GM19467 (cell line): Measurements from ENCODE around the gene DDX46.
"Not testable (repeated sequence)": the region's sequence is repeated elsewhere in the genome, so short reads cannot be mapped to it uniquely, and the experiment has no call there.

Source experiments
- ATAC-seq: cut with Tn5 transposase; IDR thresholded peaks from one replicate; pipeline ENCODE4 v1.9.1; 2021; ENCODE audit warnings: mild to moderate bottlenecking, moderate library complexity; ENCODE audit not compliant: unreplicated experiment

Gene DDX46

GRCh38 chr5:134844252-134844651 is 85.7 kb downstream of the DDX46 start:
- ATAC-seq: no peak

- no peak for ATAC-seq
Measured at GRCh38 chr5:134845335-134845851, 86.8 kb downstream of the DDX46 start.

GRCh38 chr5:134845852-134846640 is 87.5 kb downstream of the DDX46 start, which contains the start of gene C5orf24:
TSS of gene C5orf24 (plus strand) at chr5:134845968. CDS start at chr5:134854901, 8,933 bp downstream.
- ATAC-seq: peak; percentile 95

- no peak for ATAC-seq
Measured at GRCh38 chr5:134846641-134846960, 88.0 kb downstream of the DDX46 start.

- ATAC-seq: not testable (repeated sequence)
Measured at GRCh38 chr5:134849434-134849933, 90.9 kb downstream of the DDX46 start.

GRCh38 chr5:134851307-134851923 is 92.8 kb downstream of the DDX46 start:
- ATAC-seq: no peak

GRCh38 chr5:134856465-134856864 is 97.9 kb downstream of the DDX46 start:
- not testable (repeated sequence) for ATAC-seq

GRCh38 chr5:134857401-134857800 is 98.8 kb downstream of the DDX46 start:
- ATAC-seq: no peak

GRCh38 chr5:134864707-134865106 is 106.1 kb downstream of the DDX46 start:
- no peak for ATAC-seq

GRCh38 chr5:134873494-134873893 is 114.9 kb downstream of the DDX46 start:
- no peak for ATAC-seq

GRCh38 chr5:134873987-134874830 is 115.6 kb downstream of the DDX46 start, which contains the start of gene TXNDC15:
TSS of gene TXNDC15 (plus strand) at chr5:134874371. CDS start at chr5:134874428, 57 bp downstream.
- peak; percentile 78 for ATAC-seq

- peak; percentile 38 for ATAC-seq
Measured at GRCh38 chr5:134874831-134875655, 116.5 kb downstream of the DDX46 start.

- ATAC-seq: no peak
Measured at GRCh38 chr5:134877159-134877558, 118.6 kb downstream of the DDX46 start.

- no peak for ATAC-seq
Measured at GRCh38 chr5:134878403-134878802, 119.8 kb downstream of the DDX46 start.

- no peak for ATAC-seq
Measured at GRCh38 chr5:134879456-134879855, 120.9 kb downstream of the DDX46 start.
